ENCODE data around the gene NPAS3.

Gene NPAS3

GRCh38 chr14:33793398-33794110 lies 854.9 kb downstream of the NPAS3 start:
- no peak for DNase-seq (ENCODE audit: low read depth in 2 of 2)

GRCh38 chr14:33794791-33795305 lies 856.2 kb downstream of the NPAS3 start:
- no peak for DNase-seq (ENCODE audit: low read depth in 2 of 2)

GRCh38 chr14:33796356-33796755 lies 857.7 kb downstream of the NPAS3 start:
- no peak for DNase-seq (ENCODE audit: low read depth in 2 of 2)

GRCh38 chr14:33799705-33800570 lies 861.3 kb downstream of the NPAS3 start:
- DNase-seq (ENCODE audit: low read depth in 2 of 2) = no peak

- no peak for DNase-seq (ENCODE audit: low read depth in 2 of 2)
Measured at GRCh38 chr14:33800735-33801163, 862.1 kb downstream of the NPAS3 start.

- no peak for DNase-seq (ENCODE audit: low read depth in 2 of 2)
Measured at GRCh38 chr14:33802737-33803136, 864.1 kb downstream of the NPAS3 start.

- no peak for DNase-seq (ENCODE audit: low read depth in 2 of 2)
Measured at GRCh38 chr14:33805593-33805992, 866.9 kb downstream of the NPAS3 start.

- DNase-seq (ENCODE audit: low read depth in 2 of 2) = no peak
Measured at GRCh38 chr14:33806905-33807304, 868.2 kb downstream of the NPAS3 start.

- DNase-seq (ENCODE audit: low read depth in 2 of 2) = no peak
Measured at GRCh38 chr14:33808187-33808586, 869.5 kb downstream of the NPAS3 start.

- DNase-seq (ENCODE audit: low read depth in 2 of 2) = no peak
Measured at GRCh38 chr14:33809396-33809981, 870.8 kb downstream of the NPAS3 start.

- no peak for DNase-seq (ENCODE audit: low read depth in 2 of 2)
Measured at GRCh38 chr14:33810308-33810707, 871.6 kb downstream of the NPAS3 start.

- DNase-seq (ENCODE audit: low read depth in 2 of 2) = no peak
Measured at GRCh38 chr14:33811721-33812120, 873.0 kb downstream of the NPAS3 start.

GRCh38 chr14:33812181-33812580 lies 873.5 kb downstream of the NPAS3 start:
- no peak for DNase-seq (ENCODE audit: low read depth in 2 of 2)

GRCh38 chr14:33812601-33813000 lies 873.9 kb downstream of the NPAS3 start:
- DNase-seq (ENCODE audit: low read depth in 2 of 2) = no peak

- DNase-seq (ENCODE audit: low read depth in 2 of 2) = no peak
Measured at GRCh38 chr14:33814010-33814409, 875.3 kb downstream of the NPAS3 start.

- DNase-seq (ENCODE audit: low read depth in 2 of 2) = no peak
Measured at GRCh38 chr14:33833706-33834465, 895.2 kb downstream of the NPAS3 start.

- DNase-seq (ENCODE audit: low read depth in 2 of 2) = no peak
Measured at GRCh38 chr14:33834466-33835260, 896.0 kb downstream of the NPAS3 start.

GRCh38 chr14:33835261-33835655 lies 896.6 kb downstream of the NPAS3 start:
- DNase-seq (ENCODE audit: low read depth in 2 of 2) = no peak

- DNase-seq (ENCODE audit: low read depth in 2 of 2) = no peak
Measured at GRCh38 chr14:33835677-33836076, 897.0 kb downstream of the NPAS3 start.

- no peak for DNase-seq (ENCODE audit: low read depth in 2 of 2)
Measured at GRCh38 chr14:33836203-33836899, 897.7 kb downstream of the NPAS3 start.

Measured in stimulated activated CD4-positive, alpha-beta T cell treated with anti-CD3 and anti-CD28 coated beads, Interleukin-1b, Interleukin-23, amount 100 ng/mL, for 4 hours (primary cell).